Esophagus (tissue), 2 donors: ENCODE results near the gene ZNF619. TPM values are rescaled to one million over a fixed set of nuclear protein-coding genes. Genes with fewer than 3 reads are reported as not detected.

Source experiments
- H3K27ac ChIP-seq, 2 donors: one replicate each; pipeline ENCODE4 v1.5.1; 2013; ENCODE audit warnings: low read depth in 2 of 2, mild to moderate bottlenecking in 2 of 2, inconsistent platforms in 1 of 2, low read length in 1 of 2, moderate library complexity in 1 of 2
- H3K27me3 ChIP-seq, 2 donors: one replicate each; pipeline ENCODE4 v1.6.1; 2013; ENCODE audit warnings: low read length in 2 of 2, control low read depth in 1 of 2, mild to moderate bottlenecking in 1 of 2; ENCODE audit not compliant: insufficient read depth in 2 of 2, control insufficient read depth in 1 of 2
- H3K36me3 ChIP-seq, 2 donors: one replicate each; pipeline ENCODE4 v1.6.1; 2013; ENCODE audit warnings: low read length in 1 of 2; ENCODE audit not compliant: control insufficient read depth in 2 of 2, insufficient read depth in 2 of 2
- H3K4me1 ChIP-seq, 2 donors: one replicate each; pipeline ENCODE4 v1.6.1; 2013; ENCODE audit warnings: low read length in 1 of 2; ENCODE audit not compliant: control insufficient read depth in 2 of 2, insufficient read depth in 2 of 2
- H3K4me3 ChIP-seq, 2 donors: one replicate each; pipeline ENCODE4 v1.5.1; 2013; ENCODE audit warnings: low read length in 2 of 2, mild to moderate bottlenecking in 2 of 2, low read depth in 1 of 2, moderate library complexity in 1 of 2
- H3K9me3 ChIP-seq, 2 donors: one replicate each; pipeline ENCODE4 v1.6.1; 2013; ENCODE audit warnings: mild to moderate bottlenecking in 2 of 2, low read depth in 1 of 2, low read length in 1 of 2, moderate library complexity in 1 of 2; ENCODE audit not compliant: control insufficient read depth in 2 of 2, insufficient read depth in 1 of 2
- WGBS, 2 donors: extraction: QIAGEN DNeasy Blood & Tissue Kit; methylation state at CpG; one replicate each; pipeline ENCODE4 v1.1.7; 2013; 5-methylcytosine and 5-hydroxymethylcytosine counted together
- polyA plus RNA-seq, 2 donors: library from polyadenylated mRNA; stranded (reverse); fragments of 200-250 nt; gene quantifications; one replicate each; pipeline ENCODE4 v1.2.3, GENCODE V29; 2013
- donor health status: healthy with polysubstance abuse.
- donor health status: Bipolar disorder and iron deficiency.

Gene ZNF619
- polyA plus RNA-seq, 2 donors, result 0.84 to 1.1 TPM

- Histone ChIP-seq H3K4me3 (no peak overlapping the region), H3K27me3 (no peaks in the 10 kb centered on the region), H3K27ac (no peak overlapping the region), H3K4me1 (peaks cover 2% of the 10 kb centered on the region in 2 donors), H3K36me3 (peaks cover 8 to 18% of the 10 kb centered on the region in 2 donors), H3K9me3 (no peaks in the 10 kb centered on the region)
- WGBS, 2 donors, result 88 to 97% methylated on average over 2 of the region's 2 CpGs
Measured at GRCh38 chr3:40463579-40463978, 13.3 kb upstream of the ZNF619 start.

DNA sequence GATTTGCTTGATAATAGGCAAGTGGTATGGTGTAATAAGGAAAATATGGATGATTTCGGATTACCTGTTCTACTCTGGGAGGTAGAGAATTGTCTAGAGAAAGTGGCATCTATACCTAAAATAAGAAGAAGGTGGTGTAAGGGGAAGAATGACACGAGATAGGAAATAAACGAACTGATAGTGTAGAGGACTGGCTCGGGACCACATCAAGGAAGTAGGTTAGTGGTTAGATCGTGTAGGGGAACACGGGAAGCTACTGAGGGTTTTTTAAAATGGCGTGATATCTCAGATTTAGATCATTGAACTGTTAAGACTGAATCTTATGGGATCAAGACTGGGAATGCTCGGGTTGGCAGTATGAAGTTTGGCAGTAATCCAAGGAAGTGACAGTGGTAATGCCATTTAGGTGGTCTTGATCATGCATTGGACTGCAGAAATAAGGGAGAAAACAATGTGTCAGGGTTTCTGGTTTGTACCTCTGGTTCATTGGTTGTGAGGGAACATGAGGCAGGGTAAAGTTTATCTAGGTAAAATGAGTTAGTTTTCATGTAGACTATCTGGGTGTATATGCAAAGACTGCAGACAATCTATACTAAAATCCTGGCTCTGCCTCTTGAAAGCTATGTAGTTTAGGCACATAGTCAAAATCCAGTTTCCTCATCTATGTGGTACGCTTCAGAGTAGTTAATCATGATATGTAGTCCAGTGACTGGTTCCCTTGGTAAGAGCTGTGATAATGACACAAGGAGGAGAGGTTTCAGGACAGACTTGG is 12.4 kb upstream of the ZNF619 start:
- H3K4me3 ChIP-seq, result no peak overlapping the region
- H3K27me3 ChIP-seq, result no peaks in the 10 kb centered on the region
- no peaks in the 10 kb centered on the region for H3K9me3 ChIP-seq
- WGBS, 2 donors, result 59 to 65% methylated on average over 9 of the region's 9 CpGs
- H3K36me3 ChIP-seq, result peaks cover 7 to 15% of the 10 kb centered on the region in 2 donors
- no peak overlapping the region for H3K27ac ChIP-seq
- H3K4me1 ChIP-seq, result peaks cover 0 to 2% of the 10 kb centered on the region in 2 donors

GRCh38 chr3:40465111-40465407 is 11.9 kb upstream of the ZNF619 start:
- Histone ChIP-seq H3K4me1 (peaks cover 0 to 2% of the 10 kb centered on the region in 2 donors), H3K27ac (no peak overlapping the region), H3K4me3 (no peak overlapping the region), H3K9me3 (no peaks in the 10 kb centered on the region), H3K36me3 (peaks cover 7 to 15% of the 10 kb centered on the region in 2 donors), H3K27me3 (no peaks in the 10 kb centered on the region)
- WGBS, 2 donors, result 77 to 82% methylated on average over 4 of the region's 4 CpGs

GRCh38 chr3:40465456-40465855 is 11.5 kb upstream of the ZNF619 start:
- Histone ChIP-seq H3K9me3 (no peaks in the 10 kb centered on the region), H3K4me3 (no peak overlapping the region), H3K27me3 (no peaks in the 10 kb centered on the region), H3K27ac (no peak overlapping the region), H3K36me3 (peaks cover 7 to 15% of the 10 kb centered on the region in 2 donors), H3K4me1 (no peaks in the 10 kb centered on the region)
- 78 to 85% methylated on average over 2 of the region's 2 CpGs for WGBS, 2 donors

DNA sequence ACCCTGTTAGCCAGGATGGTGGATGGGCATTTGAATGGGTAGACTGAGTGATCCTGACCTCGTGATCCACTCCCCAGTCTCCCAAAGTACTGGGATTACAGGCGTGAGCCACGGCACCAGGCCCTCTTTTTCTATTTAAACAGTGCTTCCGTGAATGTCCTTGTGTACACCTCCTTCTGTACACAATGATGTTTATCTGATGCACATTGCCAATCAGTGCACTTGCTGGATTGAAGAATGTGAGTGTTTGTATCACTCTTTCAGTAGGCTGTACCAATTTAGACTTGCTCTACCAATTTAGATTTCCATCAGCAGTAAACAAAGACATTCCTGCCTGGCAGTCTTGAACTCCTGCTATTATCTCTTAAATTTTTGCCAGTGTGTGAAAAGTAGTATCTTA is 8.9 kb upstream of the ZNF619 start:
- H3K27me3 ChIP-seq, result no peaks in the 10 kb centered on the region
- no peak overlapping the region for H3K4me3 ChIP-seq
- no peaks in the 10 kb centered on the region for H3K4me1 ChIP-seq
- no peaks in the 10 kb centered on the region for H3K9me3 ChIP-seq
- peaks cover 0 to 5% of the 10 kb centered on the region in 2 donors for H3K36me3 ChIP-seq
- H3K27ac ChIP-seq, result no peak overlapping the region
- WGBS, 2 donors, result 82 to 87% methylated on average over 4 of the region's 4 CpGs

DNA sequence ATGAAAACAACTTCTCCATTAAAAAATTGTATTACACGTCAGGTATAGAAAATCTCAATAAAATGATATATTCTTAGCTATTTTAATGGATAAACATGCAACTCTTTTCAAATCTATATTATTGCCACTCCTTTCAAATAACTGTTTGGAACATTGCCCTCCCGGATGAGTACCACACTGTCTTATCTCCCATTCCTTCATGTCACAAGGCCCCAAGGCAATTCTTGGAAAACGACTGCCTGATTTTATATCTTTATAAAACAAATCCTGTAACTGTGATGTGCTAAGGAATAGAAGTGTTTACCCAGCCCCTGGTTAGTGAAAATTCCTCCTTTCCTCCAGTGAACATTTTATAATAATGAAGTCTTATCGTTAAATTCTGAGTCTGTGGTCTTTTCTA is 6.2 kb upstream of the ZNF619 start:
- Histone ChIP-seq H3K27me3 (no peaks in the 10 kb centered on the region), H3K27ac (no peak overlapping the region), H3K9me3 (no peaks in the 10 kb centered on the region), H3K36me3 (no peaks in the 10 kb centered on the region), H3K4me3 (no peak overlapping the region), H3K4me1 (no peaks in the 10 kb centered on the region)
- 85 to 86% methylated on average over 4 of the region's 4 CpGs for WGBS, 2 donors

GRCh38 chr3:40477666-40478065 is 744 bp downstream of the ZNF619 start:
- Histone ChIP-seq H3K4me3 (peak overlapping the region in 1 of 2 donors; percentile 74), H3K27ac (no peak overlapping the region), H3K9me3 (no peaks in the 10 kb centered on the region), H3K36me3 (peaks cover 0 to 4% of the 10 kb centered on the region in 2 donors), H3K27me3 (no peaks in the 10 kb centered on the region), H3K4me1 (no peaks in the 10 kb centered on the region)
- 40 to 53% methylated on average over 4 of the region's 4 CpGs for WGBS, 2 donors

DNA sequence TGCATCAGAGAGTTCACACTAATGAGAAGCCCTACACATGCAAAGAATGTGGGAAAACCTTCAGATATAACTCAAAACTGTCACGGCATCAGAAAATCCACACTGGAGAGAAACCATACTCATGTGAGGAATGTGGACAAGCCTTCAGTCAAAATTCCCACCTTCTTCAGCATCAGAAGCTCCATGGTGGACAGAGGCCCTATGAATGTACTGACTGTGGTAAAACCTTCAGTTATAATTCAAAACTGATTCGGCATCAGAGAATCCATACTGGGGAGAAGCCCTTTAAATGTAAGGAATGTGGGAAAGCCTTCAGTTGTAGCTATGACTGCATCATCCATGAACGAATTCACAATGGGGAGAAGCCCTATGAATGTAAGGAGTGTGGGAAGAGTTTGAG is 10.2 kb downstream of the ZNF619 start:
- no peak overlapping the region for H3K4me3 ChIP-seq
- peaks cover 14% of the 10 kb centered on the region in 2 donors for H3K36me3 ChIP-seq
- no peak overlapping the region for H3K27ac ChIP-seq
- 98% methylated on average over 3 of the region's 3 CpGs for WGBS, 2 donors
- peaks cover 0 to 11% of the 10 kb centered on the region in 2 donors for H3K9me3 ChIP-seq
- no peaks in the 10 kb centered on the region for H3K27me3 ChIP-seq
- H3K4me1 ChIP-seq, result no peaks in the 10 kb centered on the region

GRCh38 chr3:40490916-40491315 is 14.0 kb downstream of the ZNF619 start:
- Histone ChIP-seq H3K9me3 (peaks cover 0 to 11% of the 10 kb centered on the region in 2 donors), H3K36me3 (peaks cover 12 to 14% of the 10 kb centered on the region in 2 donors), H3K4me3 (no peak overlapping the region), H3K27me3 (no peaks in the 10 kb centered on the region), H3K27ac (no peak overlapping the region), H3K4me1 (no peaks in the 10 kb centered on the region)
- 82 to 86% methylated on average over 5 of the region's 5 CpGs for WGBS, 2 donors

DNA sequence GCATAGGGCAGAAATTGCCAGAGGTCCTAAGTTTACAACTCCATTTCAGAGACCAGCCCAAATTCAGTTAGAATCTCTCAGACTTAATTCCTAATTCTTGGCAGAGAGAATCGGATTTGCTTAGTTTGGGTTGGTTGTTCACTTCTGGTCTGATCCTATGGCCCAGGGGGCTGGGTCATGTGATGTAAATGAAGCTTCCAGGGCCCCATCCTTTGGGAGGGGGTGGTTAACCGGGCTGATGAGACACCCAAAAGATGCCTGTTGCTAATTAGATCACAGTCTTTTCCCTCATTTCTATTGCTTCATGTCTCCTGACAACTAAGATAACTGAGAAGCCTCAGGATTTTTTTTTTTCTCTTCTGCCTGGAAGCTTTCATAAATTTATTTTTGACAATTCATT is 17.8 kb downstream of the ZNF619 start:
- WGBS, 2 donors, result 29 to 51% methylated on average over 2 of the region's 2 CpGs
- H3K36me3 ChIP-seq, result no peaks in the 10 kb centered on the region

More for the DNA sequence above, 17.8 kb downstream of the ZNF619 start:
- Histone ChIP-seq H3K27me3 (no peaks in the 10 kb centered on the region), H3K4me1 (no peaks in the 10 kb centered on the region), H3K4me3 (no peak overlapping the region), H3K9me3 (no peaks in the 10 kb centered on the region), H3K27ac (no peak overlapping the region)
